MM.1S (cell line): ENCODE results near the gene CPLX3.

ENCODE experiments used
- EZH2 ChIP-seq: fragments of 300-600 bp; sonication (generic); optimal IDR thresholded peaks from 2 replicates; pipeline ENCODE3; 2017; ENCODE audit warnings: low read depth, mild to moderate bottlenecking, antibody characterized with exemption, low read length, mixed read lengths
- EZH2phosphoT487 ChIP-seq: fragments of 300-600 bp; sonication (generic); IDR thresholded peaks from 2 replicates; pipeline ENCODE4 v1.6.1; 2018; ENCODE audit warnings: antibody characterized with exemption, low read length
- TF ChIP-seq, protein P1 (sequence below): fragments of 300-600 bp; sonication (generic); IDR thresholded peaks from 2 replicates; pipeline ENCODE4 v1.5.1; 2016; ENCODE audit warnings: antibody characterized with exemption, low read length, mixed read lengths

DNA sequence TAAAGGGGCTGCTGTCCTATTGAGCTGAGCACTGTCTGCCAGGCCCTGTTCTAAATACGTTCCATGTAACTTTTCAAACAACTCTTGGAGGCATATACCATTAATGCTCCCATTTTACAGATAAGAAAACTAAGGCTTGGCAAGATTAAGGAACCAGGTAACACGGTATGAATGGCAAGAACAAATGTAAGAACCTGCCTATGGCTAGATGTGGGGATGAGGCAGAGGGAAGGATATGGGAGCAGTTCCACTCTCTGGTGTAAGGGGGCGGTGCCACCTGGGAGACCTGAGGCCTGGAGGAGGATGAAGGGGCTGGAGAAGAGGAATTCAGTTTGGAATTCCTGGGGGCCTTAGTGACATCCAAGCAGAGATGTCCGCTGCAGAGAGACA lies 17.6 kb upstream of the CPLX3 start:
- TF ChIP-seq, protein P1, sequence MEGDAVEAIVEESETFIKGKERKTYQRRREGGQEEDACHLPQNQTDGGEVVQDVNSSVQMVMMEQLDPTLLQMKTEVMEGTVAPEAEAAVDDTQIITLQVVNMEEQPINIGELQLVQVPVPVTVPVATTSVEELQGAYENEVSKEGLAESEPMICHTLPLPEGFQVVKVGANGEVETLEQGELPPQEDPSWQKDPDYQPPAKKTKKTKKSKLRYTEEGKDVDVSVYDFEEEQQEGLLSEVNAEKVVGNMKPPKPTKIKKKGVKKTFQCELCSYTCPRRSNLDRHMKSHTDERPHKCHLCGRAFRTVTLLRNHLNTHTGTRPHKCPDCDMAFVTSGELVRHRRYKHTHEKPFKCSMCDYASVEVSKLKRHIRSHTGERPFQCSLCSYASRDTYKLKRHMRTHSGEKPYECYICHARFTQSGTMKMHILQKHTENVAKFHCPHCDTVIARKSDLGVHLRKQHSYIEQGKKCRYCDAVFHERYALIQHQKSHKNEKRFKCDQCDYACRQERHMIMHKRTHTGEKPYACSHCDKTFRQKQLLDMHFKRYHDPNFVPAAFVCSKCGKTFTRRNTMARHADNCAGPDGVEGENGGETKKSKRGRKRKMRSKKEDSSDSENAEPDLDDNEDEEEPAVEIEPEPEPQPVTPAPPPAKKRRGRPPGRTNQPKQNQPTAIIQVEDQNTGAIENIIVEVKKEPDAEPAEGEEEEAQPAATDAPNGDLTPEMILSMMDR, result peak; percentile 18; the same call in 1 of the 2 replicates
- TF ChIP-seq EZH2phosphoT487 (no peak), EZH2 (no peak)
